Raji (cell line): ENCODE measurements around the gene B4GALT5.

Experiments used
- POLR2A ChIP-seq: IDR thresholded peaks from 2 replicates; pipeline ENCODE4 v1.6.1; 2011; ENCODE audit warnings: low read depth, low read length, control low read depth; ENCODE audit not compliant: insufficient read depth

The B4GALT5 gene

GRCh38 chr20:49584418-49585382, 129.0 kb downstream of the B4GALT5 start:
- TF ChIP-seq POLR2A: no peak

DNA sequence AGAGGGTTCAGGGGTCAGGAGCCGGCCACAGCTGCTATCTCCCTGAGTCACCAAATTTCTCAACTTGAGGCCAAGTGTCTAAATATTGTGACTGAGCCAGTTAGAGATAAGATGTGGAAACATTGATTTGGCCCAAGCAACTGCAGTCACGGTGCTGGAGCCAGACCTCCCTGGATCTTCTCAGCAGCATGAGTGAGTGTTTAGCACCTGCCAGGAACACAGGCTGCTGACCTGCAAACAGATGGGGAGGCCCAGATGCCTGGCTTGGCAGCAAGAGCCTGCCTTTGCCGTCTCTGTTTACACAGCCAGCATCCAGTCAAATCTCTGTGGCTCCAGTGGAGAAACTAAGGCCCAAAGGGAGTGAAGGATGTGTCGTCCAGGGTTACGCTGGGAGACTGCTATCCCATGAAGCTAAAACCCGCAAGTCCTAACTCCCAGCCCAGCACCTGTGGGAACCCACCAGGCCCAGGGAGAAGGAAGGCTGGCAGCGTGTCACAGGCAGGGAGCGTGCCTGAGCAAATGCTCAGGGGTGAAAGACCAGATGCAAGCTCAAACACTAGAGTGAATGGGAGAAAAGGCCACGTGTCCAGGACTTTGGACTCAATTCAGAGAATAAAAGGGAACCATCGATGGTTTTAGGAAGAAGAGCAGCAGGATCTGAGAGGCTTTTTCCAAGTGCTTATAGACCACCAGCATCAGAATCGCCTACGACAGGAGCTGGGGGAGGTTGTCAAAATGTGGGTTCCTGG, 129.8 kb downstream of the B4GALT5 start:
- no peak for TF ChIP-seq POLR2A

DNA sequence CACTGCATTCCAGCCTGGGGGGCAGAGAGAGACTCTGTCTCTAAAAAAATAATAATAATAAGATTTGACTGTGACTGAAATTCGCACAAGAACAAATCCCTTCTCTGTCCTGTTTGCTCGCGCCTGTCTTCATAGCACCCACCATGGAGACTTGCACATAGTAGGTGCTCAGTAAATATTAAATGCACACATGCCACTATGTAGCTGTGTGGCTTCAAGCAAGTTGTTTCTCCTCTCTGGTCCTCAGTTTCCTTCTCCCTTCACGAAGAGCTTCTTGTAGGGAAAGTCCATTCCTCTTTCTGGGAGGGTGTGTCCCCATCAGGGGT, 130.4 kb downstream of the B4GALT5 start:
- no peak for TF ChIP-seq POLR2A
